ENCODE measurements around the gene ST6GALNAC2. TPM values are rescaled to one million over a fixed set of nuclear protein-coding genes. Genes with fewer than 3 reads are reported as not detected.
A peak's percentile ranks its signal among the peaks of the same experiment; 100 is the strongest.

The ST6GALNAC2 gene
- total and polyA plus RNA-seq, 7 experiments from 2014 or later: 0.48 to 7.5 (median 0.58) TPM; not detected in 4

DNA sequence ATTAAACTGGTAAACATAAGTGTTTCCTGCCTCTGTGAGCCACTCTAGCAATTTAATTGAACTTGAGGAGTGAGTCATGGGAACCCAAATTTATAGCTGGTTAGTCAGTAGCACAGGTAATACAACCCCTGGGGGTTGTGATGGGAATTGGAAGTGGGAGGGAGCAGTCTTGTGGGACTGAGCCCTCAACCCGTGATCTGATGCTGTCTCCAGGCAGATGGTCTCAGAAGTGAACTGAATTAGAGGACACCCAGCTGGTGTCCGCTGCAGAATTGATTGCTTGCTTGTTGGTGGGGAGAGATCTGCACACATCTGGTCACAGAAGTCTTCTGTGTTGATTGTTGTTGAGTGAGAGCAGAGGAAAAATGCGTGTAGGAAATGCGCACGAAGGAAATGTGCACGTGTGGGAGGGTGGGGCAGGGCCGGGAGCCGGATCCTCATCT lies 7.7 kb upstream of the ST6GALNAC2 start:
- no peaks in the 10 kb centered on the region for H3K36me3 ChIP-seq (ENCODE audit: control insufficient read depth in 2 of 3, insufficient read depth in 3 of 3, low read length in 3 of 3)
- H3K9me3 ChIP-seq (ENCODE audit: control insufficient read depth in 2 of 3, low read length in 3 of 3): no peaks in the 10 kb centered on the region
- Mint-ChIP-seq H3K27me3 (peaks cover 15 to 47% (median 19%) of the 10 kb centered on the region in 5 donors), H3K27ac (no peak overlapping the region), H3K4me3 (no peak overlapping the region), H3K36me3 (peaks cover 0 to 9% (median 6%) of the 10 kb centered on the region in 5 donors), H3K4me1 (peaks cover 0 to 7% (median 0%) of the 10 kb centered on the region in 7 donors), H3K9me3 (peaks cover 0 to 10% (median 1%) of the 10 kb centered on the region in 11 donors)
- intact Hi-C loops (cut with micrococcal nuclease): no loop called here
- DNase-seq (no peak), ATAC-seq (no peak)
- H3K4me3 ChIP-seq (ENCODE audit: low read length): no peak overlapping the region
- no peak overlapping the region for H3K27ac ChIP-seq (ENCODE audit: low read depth, low read length)
- ChIA-PET POLR2A (no interaction called here), CTCF (no interaction called here)
- H3K27me3 ChIP-seq (ENCODE audit: control insufficient read depth in 2 of 2, insufficient read depth in 2 of 2, low read length in 2 of 2): no peaks in the 10 kb centered on the region
- H3K4me1 ChIP-seq (ENCODE audit: control insufficient read depth in 2 of 2, insufficient read depth in 2 of 2, low read length in 2 of 2): no peaks in the 10 kb centered on the region

GRCh38 chr17:76588182-76588581 lies 2.5 kb upstream of the ST6GALNAC2 start:
- POLR2A ChIA-PET: no interaction called here
- intact Hi-C loops (cut with micrococcal nuclease): no loop called here
- H3K4me3 Mint-ChIP-seq: peak overlapping the region in 2 of 10 donors; percentile 33 to 63

DNA sequence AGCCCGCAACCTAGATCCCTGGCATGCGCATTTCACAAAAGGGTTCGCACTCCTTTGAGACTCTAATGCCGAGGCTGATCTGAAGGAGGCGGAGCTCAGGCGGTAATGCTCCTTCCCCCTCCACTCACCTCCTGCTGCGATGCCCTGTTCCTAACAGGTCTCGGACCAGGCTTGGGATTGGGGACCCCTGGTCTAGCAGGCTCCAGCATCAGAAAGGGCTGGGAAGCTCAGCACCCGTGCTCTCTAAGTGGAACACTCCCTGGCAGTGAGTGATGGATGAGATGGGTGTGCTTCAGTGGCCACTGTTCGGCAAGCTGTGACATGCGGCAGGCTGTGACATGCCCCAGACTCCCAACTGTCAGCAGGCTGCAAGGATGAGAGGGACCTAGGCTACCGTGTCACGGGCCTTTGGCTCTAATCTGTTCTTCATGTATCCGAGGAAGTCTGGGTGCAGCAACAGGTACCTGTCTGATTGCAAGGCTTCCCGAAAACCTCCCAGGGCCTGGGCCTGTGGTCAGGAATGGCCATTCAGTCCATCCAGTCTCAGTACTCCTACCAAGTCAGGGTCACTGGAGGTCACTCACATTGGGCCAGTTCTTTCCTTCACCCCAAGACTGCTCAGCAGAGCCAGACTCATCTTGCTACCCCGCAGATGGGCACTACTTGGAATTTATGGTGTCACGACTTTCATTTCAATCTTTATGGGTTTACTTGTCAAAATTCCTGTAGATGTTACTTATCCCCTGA lies 1.3 kb upstream of the ST6GALNAC2 start:
- ATAC-seq (no peak), DNase-seq (no peak)
- H3K9me3 Mint-ChIP-seq: peaks cover 0 to 10% (median 1%) of the 10 kb centered on the region in 11 donors
- Histone ChIP-seq H3K9me3 (ENCODE audit: control insufficient read depth in 2 of 3, low read length in 3 of 3) (no peaks in the 10 kb centered on the region), H3K36me3 (ENCODE audit: control insufficient read depth in 2 of 3, insufficient read depth in 3 of 3, low read length in 3 of 3) (no peaks in the 10 kb centered on the region), H3K4me1 (ENCODE audit: control insufficient read depth in 2 of 2, insufficient read depth in 2 of 2, low read length in 2 of 2) (peaks cover 4 to 6% of the 10 kb centered on the region in 2 donors), H3K4me3 (ENCODE audit: low read length) (no peak overlapping the region), H3K27ac (ENCODE audit: low read depth, low read length) (no peak overlapping the region), H3K27me3 (ENCODE audit: control insufficient read depth in 2 of 2, insufficient read depth in 2 of 2, low read length in 2 of 2) (peaks cover 0 to 22% of the 10 kb centered on the region in 2 donors)
- CTCF ChIA-PET: interaction anchor here (0.6 kb wide), 2 partner anchors 120 to 178 kb away, joined by 3 read pairs; partner anchors contain the start of gene AANAT
- H3K27me3 Mint-ChIP-seq: peaks cover 46 to 79% (median 53%) of the 10 kb centered on the region in 5 donors
- peaks cover 0 to 12% (median 8%) of the 10 kb centered on the region in 5 donors for H3K36me3 Mint-ChIP-seq
- H3K27ac Mint-ChIP-seq: no peak overlapping the region
- POLR2A ChIA-PET: no interaction called here
- H3K4me1 Mint-ChIP-seq: peaks cover 2 to 17% (median 5%) of the 10 kb centered on the region in 7 donors
- intact Hi-C loops (cut with micrococcal nuclease): loop anchor here in 1 of 2 donors (1.0 kb wide), 1 partner anchor 29 kb away; no protein-coding TSS in a partner anchor
- peak overlapping the region in 8 of 10 donors; percentile 24 to 78 (median 44) for H3K4me3 Mint-ChIP-seq

More at GRCh38 chr17:76588182-76588581, 2.5 kb upstream of the ST6GALNAC2 start:
- Histone ChIP-seq H3K4me1 (ENCODE audit: control insufficient read depth in 2 of 2, insufficient read depth in 2 of 2, low read length in 2 of 2) (peaks cover 4 to 6% of the 10 kb centered on the region in 2 donors), H3K36me3 (ENCODE audit: control insufficient read depth in 2 of 3, insufficient read depth in 3 of 3, low read length in 3 of 3) (no peaks in the 10 kb centered on the region), H3K27ac (ENCODE audit: low read depth, low read length) (no peak overlapping the region), H3K9me3 (ENCODE audit: control insufficient read depth in 2 of 3, low read length in 3 of 3) (no peaks in the 10 kb centered on the region), H3K4me3 (ENCODE audit: low read length) (no peak overlapping the region), H3K27me3 (ENCODE audit: control insufficient read depth in 2 of 2, insufficient read depth in 2 of 2, low read length in 2 of 2) (peaks cover 0 to 22% of the 10 kb centered on the region in 2 donors)
- Mint-ChIP-seq H3K27me3 (peaks cover 40 to 72% (median 46%) of the 10 kb centered on the region in 5 donors), H3K27ac (no peak overlapping the region), H3K4me1 (peaks cover 2 to 17% (median 5%) of the 10 kb centered on the region in 7 donors), H3K9me3 (peaks cover 0 to 10% (median 1%) of the 10 kb centered on the region in 11 donors), H3K36me3 (peaks cover 0 to 12% (median 8%) of the 10 kb centered on the region in 5 donors)
- ATAC-seq: no peak
- no peak for DNase-seq
- CTCF ChIA-PET: no interaction called here

- DNase-seq (peak in 4 of 9 donors; percentile 9 to 38 (median 18)), ATAC-seq (peak; percentile 7)
- H3K4me3 ChIP-seq (ENCODE audit: low read length): peak overlapping the region; percentile 52
- H3K27ac ChIP-seq (ENCODE audit: low read depth, low read length): no peak overlapping the region
- ChIA-PET POLR2A (interaction anchor here (0.9 kb wide), 1 partner anchor 62 kb away, joined by 3 read pairs; no protein-coding TSS in a partner anchor), CTCF (interaction anchor here (0.6 kb wide), 1 partner anchor 222 kb away, joined by 4 read pairs; no protein-coding TSS in a partner anchor)
- Mint-ChIP-seq H3K4me3 (peak overlapping the region; percentile 32 to 80 (median 67)), H3K27ac (no peak overlapping the region), H3K36me3 (peaks cover 0 to 12% (median 8%) of the 10 kb centered on the region in 5 donors), H3K9me3 (peaks cover 0 to 10% (median 1%) of the 10 kb centered on the region in 11 donors), H3K27me3 (peaks cover 43 to 76% (median 51%) of the 10 kb centered on the region in 5 donors), H3K4me1 (peaks cover 2 to 17% (median 5%) of the 10 kb centered on the region in 7 donors)
- H3K4me1 ChIP-seq (ENCODE audit: control insufficient read depth in 2 of 2, insufficient read depth in 2 of 2, low read length in 2 of 2): peaks cover 4 to 6% of the 10 kb centered on the region in 2 donors
- peaks cover 0 to 22% of the 10 kb centered on the region in 2 donors for H3K27me3 ChIP-seq (ENCODE audit: control insufficient read depth in 2 of 2, insufficient read depth in 2 of 2, low read length in 2 of 2)
- intact Hi-C loops (cut with micrococcal nuclease): no loop called here
- no peaks in the 10 kb centered on the region for H3K36me3 ChIP-seq (ENCODE audit: control insufficient read depth in 2 of 3, insufficient read depth in 3 of 3, low read length in 3 of 3)
- no peaks in the 10 kb centered on the region for H3K9me3 ChIP-seq (ENCODE audit: control insufficient read depth in 2 of 3, low read length in 3 of 3)
These were observed 519 bp downstream of the ST6GALNAC2 start for GRCh38 chr17:76585033-76585648.

- Histone ChIP-seq H3K4me3 (ENCODE audit: low read length) (peak overlapping the region; percentile 52), H3K36me3 (ENCODE audit: control insufficient read depth in 2 of 3, insufficient read depth in 3 of 3, low read length in 3 of 3) (no peaks in the 10 kb centered on the region), H3K4me1 (ENCODE audit: control insufficient read depth in 2 of 2, insufficient read depth in 2 of 2, low read length in 2 of 2) (peaks cover 4 to 6% of the 10 kb centered on the region in 2 donors), H3K27ac (ENCODE audit: low read depth, low read length) (no peak overlapping the region), H3K9me3 (ENCODE audit: control insufficient read depth in 2 of 3, low read length in 3 of 3) (no peaks in the 10 kb centered on the region), H3K27me3 (ENCODE audit: control insufficient read depth in 2 of 2, insufficient read depth in 2 of 2, low read length in 2 of 2) (peaks cover 0 to 22% of the 10 kb centered on the region in 2 donors)
- Mint-ChIP-seq H3K27me3 (peaks cover 41 to 75% (median 45%) of the 10 kb centered on the region in 5 donors), H3K27ac (no peak overlapping the region), H3K4me1 (peaks cover 2 to 17% (median 7%) of the 10 kb centered on the region in 7 donors), H3K36me3 (peaks cover 0 to 12% (median 6%) of the 10 kb centered on the region in 5 donors), H3K9me3 (peaks cover 0 to 8% (median 1%) of the 10 kb centered on the region in 11 donors), H3K4me3 (peak overlapping the region; percentile 56 to 80 (median 67))
- POLR2A ChIA-PET: no interaction called here
- no peak for DNase-seq
- ATAC-seq: no peak
- CTCF ChIA-PET: interaction anchor here (0.6 to 1.1 kb wide), 2 partner anchors 97 to 221 kb away, joined by 3 to 4 read pairs; no protein-coding TSS in a partner anchor
- intact Hi-C loops (cut with micrococcal nuclease): no loop called here
These were observed 1.1 kb downstream of the ST6GALNAC2 start for GRCh38 chr17:76584427-76585032.

- H3K27me3 Mint-ChIP-seq: peaks cover 25 to 58% (median 26%) of the 10 kb centered on the region in 5 donors
- ChIA-PET CTCF (no interaction called here), POLR2A (no interaction called here)
- H3K4me3 Mint-ChIP-seq: no peak overlapping the region
- no peak for ATAC-seq
- DNase-seq: no peak
- no peak overlapping the region for H3K27ac Mint-ChIP-seq
- Histone ChIP-seq H3K9me3 (ENCODE audit: control insufficient read depth in 2 of 3, low read length in 3 of 3) (no peaks in the 10 kb centered on the region), H3K4me1 (ENCODE audit: control insufficient read depth in 2 of 2, insufficient read depth in 2 of 2, low read length in 2 of 2) (peaks cover 4 to 6% of the 10 kb centered on the region in 2 donors), H3K36me3 (ENCODE audit: control insufficient read depth in 2 of 3, insufficient read depth in 3 of 3, low read length in 3 of 3) (no peaks in the 10 kb centered on the region), H3K27ac (ENCODE audit: low read depth, low read length) (no peak overlapping the region), H3K4me3 (ENCODE audit: low read length) (no peak overlapping the region), H3K27me3 (ENCODE audit: control insufficient read depth in 2 of 2, insufficient read depth in 2 of 2, low read length in 2 of 2) (peaks cover 0 to 18% of the 10 kb centered on the region in 2 donors)
- no peaks in the 10 kb centered on the region for H3K36me3 Mint-ChIP-seq
- peaks cover 2 to 17% (median 8%) of the 10 kb centered on the region in 7 donors for H3K4me1 Mint-ChIP-seq
- intact Hi-C loops (cut with micrococcal nuclease): no loop called here
- no peaks in the 10 kb centered on the region for H3K9me3 Mint-ChIP-seq
These were observed 3.0 kb downstream of the ST6GALNAC2 start for GRCh38 chr17:76582660-76583059.
